HG03460 (cell line): ENCODE measurements around the gene SPACA6.

Source experiments
- ATAC-seq: cut with Tn5 transposase; IDR thresholded peaks from one replicate; pipeline ENCODE4 v1.9.1; 2021; ENCODE audit not compliant: unreplicated experiment

Gene SPACA6

GRCh38 chr19:51703575-51704515 lies 10.7 kb downstream of the SPACA6 start:
- ATAC-seq: peak; percentile 76

GRCh38 chr19:51704626-51705025 lies 11.5 kb downstream of the SPACA6 start:
- no peak for ATAC-seq

GRCh38 chr19:51706296-51706695 lies 13.2 kb downstream of the SPACA6 start:
- no peak for ATAC-seq

- ATAC-seq: no peak
Measured at GRCh38 chr19:51706885-51707284, 13.8 kb downstream of the SPACA6 start.

GRCh38 chr19:51708811-51709210 lies 15.7 kb downstream of the SPACA6 start:
- no peak for ATAC-seq

GRCh38 chr19:51709575-51709974 lies 16.4 kb downstream of the SPACA6 start:
- ATAC-seq: no peak

GRCh38 chr19:51710163-51710562 lies 17.0 kb downstream of the SPACA6 start:
- no peak for ATAC-seq

GRCh38 chr19:51711702-51712101 lies 18.6 kb downstream of the SPACA6 start:
- no peak for ATAC-seq

- ATAC-seq: no peak
Measured at GRCh38 chr19:51712461-51713081, 19.4 kb downstream of the SPACA6 start.

GRCh38 chr19:51713319-51714285 lies 20.5 kb downstream of the SPACA6 start:
- ATAC-seq: no peak

GRCh38 chr19:51714848-51715247 lies 21.7 kb downstream of the SPACA6 start:
- no peak for ATAC-seq

- ATAC-seq: no peak
Measured at GRCh38 chr19:51715850-51716249, 22.7 kb downstream of the SPACA6 start.

- ATAC-seq: no peak
Measured at GRCh38 chr19:51716925-51717324, 23.8 kb downstream of the SPACA6 start.

GRCh38 chr19:51719251-51719988 lies 26.3 kb downstream of the SPACA6 start:
- no peak for ATAC-seq

- no peak for ATAC-seq
Measured at GRCh38 chr19:51721905-51722304, 28.8 kb downstream of the SPACA6 start.

GRCh38 chr19:51722492-51722891 lies 29.4 kb downstream of the SPACA6 start:
- no peak for ATAC-seq

- no peak for ATAC-seq
Measured at GRCh38 chr19:51724543-51724942, 31.4 kb downstream of the SPACA6 start.

GRCh38 chr19:51726049-51726448 lies 32.9 kb downstream of the SPACA6 start:
- no peak for ATAC-seq

- no peak for ATAC-seq
Measured at GRCh38 chr19:51727349-51727880, 34.3 kb downstream of the SPACA6 start.

- no peak for ATAC-seq
Measured at GRCh38 chr19:51729781-51730180, 36.7 kb downstream of the SPACA6 start.
